BLaER1 treated with 17β-estradiol and CSF1 and Interleukin-3, amounts not matched to agents 10 nM and 100 nM (cell line): Measurements from ENCODE around the gene CAPNS2.
A peak's percentile ranks its signal among the peaks of the same experiment; 100 is the strongest.
"Not testable (repeated sequence)": the region's sequence is repeated elsewhere in the genome, so short reads cannot be mapped to it uniquely, and the experiment has no call there.

Experiments used
- H3K27ac ChIP-seq, 11 experiments: shearing (Covaris generic); formaldehyde crosslinking; 2 replicates each; pipeline ENCODE4 v1.8.1; 2022
- H3K27me3 ChIP-seq, 11 experiments: shearing (Covaris generic); formaldehyde crosslinking; 2 replicates each; pipeline ENCODE4 v1.8.1; 2022
- H3K36me3 ChIP-seq, 11 experiments: shearing (Covaris generic); formaldehyde crosslinking; 2 replicates each; pipeline ENCODE4 v1.8.1; 2022
- H3K4me1 ChIP-seq, 10 experiments: shearing (Covaris generic); formaldehyde crosslinking; 2 replicates each; pipeline ENCODE4 v1.8.1; 2022
- H3K4me2 ChIP-seq, 11 experiments: shearing (Covaris generic); formaldehyde crosslinking; 2 replicates each; pipeline ENCODE4 v1.8.1; 2022
- H3K4me3 ChIP-seq, 10 experiments: shearing (Covaris generic); formaldehyde crosslinking; 2 replicates each; pipeline ENCODE4 v1.8.1; 2022
- H3K9ac ChIP-seq, 11 experiments: shearing (Covaris generic); formaldehyde crosslinking; 2 replicates each; pipeline ENCODE4 v1.8.1; 2022
- H3K9me3 ChIP-seq, 11 experiments: shearing (Covaris generic); formaldehyde crosslinking; replicated peaks in 1 of 11; 2 replicates each; pipeline ENCODE4 v1.8.1; 2022
- H4K20me1 ChIP-seq, 11 experiments: shearing (Covaris generic); formaldehyde crosslinking; 2 replicates each; pipeline ENCODE4 v1.8.1; 2022
- Cebpa-rat ChIP-seq, 11 experiments: shearing (Covaris generic); IDR thresholded peaks; 2 replicates each; pipeline ENCODE4 v1.8.1; 2022

CAPNS2 gene

DNA sequence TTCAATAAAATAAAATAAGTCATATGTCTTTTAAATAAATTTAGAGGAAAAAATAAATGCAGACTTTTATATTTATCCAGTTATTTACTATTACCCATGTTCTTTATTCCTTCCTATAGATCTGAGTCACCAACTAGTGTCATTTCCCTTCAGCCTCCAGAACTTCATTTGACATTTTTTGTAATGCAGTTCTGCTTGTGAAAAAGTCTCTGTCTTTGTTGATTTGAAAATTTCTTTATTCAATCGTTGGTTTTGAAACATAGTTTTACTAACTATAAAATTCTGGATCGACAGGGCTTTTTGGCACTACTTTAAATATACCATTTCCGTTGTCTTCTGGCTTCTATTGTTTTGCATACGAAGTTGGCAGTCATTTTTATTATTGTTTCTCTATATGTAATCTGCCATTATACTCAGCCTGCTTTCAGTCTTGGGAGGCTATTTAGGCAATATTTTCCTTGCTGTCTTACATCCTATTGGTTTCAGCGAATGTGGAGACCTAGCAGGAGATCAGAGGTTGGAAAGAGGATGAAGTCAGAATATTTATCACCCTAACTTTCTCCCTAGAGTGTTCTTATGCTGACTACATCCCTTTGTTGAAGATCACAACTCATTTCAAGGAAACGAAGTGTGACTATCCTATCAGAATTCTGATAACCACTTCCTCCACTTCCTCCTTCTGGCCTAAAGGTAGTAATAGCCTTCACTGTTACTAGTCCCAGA, 47.3 kb downstream of the CAPNS2 start:
- Histone ChIP-seq H3K4me1 (peaks cover 4 to 8% (median 6%) of the 10 kb centered on the region in 10 experiments; a peak in 10 of 20 replicates), H3K27me3 (no peaks in the 10 kb centered on the region), H4K20me1 (no peaks in the 10 kb centered on the region), H3K9ac (no peak overlapping the region), H3K36me3 (no peaks in the 10 kb centered on the region), H3K9me3 (peaks cover 0 to 13% (median 10%) of the 10 kb centered on the region in 11 experiments; a peak in 11 of 22 replicates), H3K4me3 (no peak overlapping the region), H3K4me2 (peak overlapping the region in 6 of 11 experiments; percentile 10 to 42 (median 14); a peak in 3 of 22 replicates), H3K27ac (no peak overlapping the region)
- no peak for TF ChIP-seq Cebpa-rat (IDR thresholded peaks at IDR 0.05)

DNA sequence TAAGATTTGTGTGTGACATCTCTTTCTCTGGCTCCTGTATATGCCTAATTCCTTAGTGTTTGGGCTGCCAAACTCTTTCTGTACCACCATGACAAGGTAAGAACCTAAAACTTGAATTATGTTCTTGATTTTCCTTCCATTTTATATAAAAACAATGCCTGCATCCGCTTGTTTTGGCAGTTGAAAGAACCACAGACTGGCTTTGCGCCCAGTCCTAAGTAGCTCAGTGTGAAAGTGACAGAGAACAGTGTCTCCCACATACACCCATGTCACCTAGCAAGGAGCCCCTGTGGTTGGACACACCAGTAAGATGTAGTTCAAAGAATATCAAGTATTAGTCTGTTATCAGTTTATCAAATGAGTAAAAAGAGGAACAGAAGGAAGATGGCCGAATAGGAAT, 48.6 kb downstream of the CAPNS2 start:
- H3K27ac ChIP-seq = no peak overlapping the region
- H3K4me3 ChIP-seq = no peak overlapping the region
- H3K4me2 ChIP-seq = no peak overlapping the region
- H3K9me3 ChIP-seq = peaks cover 0 to 13% (median 8%) of the 10 kb centered on the region in 11 experiments; a peak in 9 of 22 replicates
- H3K27me3 ChIP-seq = no peaks in the 10 kb centered on the region
- H3K36me3 ChIP-seq = no peaks in the 10 kb centered on the region
- peaks cover 4 to 8% (median 6%) of the 10 kb centered on the region in 10 experiments; a peak in 10 of 20 replicates for H3K4me1 ChIP-seq
- TF ChIP-seq Cebpa-rat (IDR thresholded peaks at IDR 0.05) = no peak
- no peaks in the 10 kb centered on the region for H4K20me1 ChIP-seq
- H3K9ac ChIP-seq = no peak overlapping the region

DNA sequence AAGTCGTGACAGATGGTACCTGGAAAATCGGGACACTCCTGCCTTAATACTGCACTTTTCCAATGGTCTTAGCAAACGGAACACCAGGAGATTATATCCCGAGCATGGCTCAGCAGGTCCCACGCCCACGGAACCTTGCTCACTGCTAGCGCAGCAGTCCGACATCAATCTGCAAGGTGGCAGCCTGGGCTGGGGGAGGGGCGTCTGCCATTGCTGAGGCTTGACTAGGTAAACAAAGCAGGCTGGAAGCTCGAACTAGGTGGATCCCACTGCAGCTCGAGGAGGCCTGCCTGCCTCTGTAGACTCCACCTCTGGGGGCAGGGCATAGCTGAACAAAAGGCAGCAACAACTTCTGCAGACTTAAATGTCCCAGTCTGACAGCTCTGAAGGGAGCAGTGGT, 49.2 kb downstream of the CAPNS2 start:
- not testable (repeated sequence) for H3K27me3 ChIP-seq, H3K4me1 ChIP-seq, H3K36me3 ChIP-seq, H4K20me1 ChIP-seq, H3K27ac ChIP-seq, H3K9ac ChIP-seq, H3K4me3 ChIP-seq, H3K4me2 ChIP-seq
- H3K9me3 ChIP-seq = peaks cover 0 to 13% (median 8%) of the 10 kb centered on the region in 11 experiments; a peak in 9 of 22 replicates
